NCI-H226 (cell line): ENCODE measurements around the gene ATAD5.
"Not testable (repeated sequence)": the region's sequence is repeated elsewhere in the genome, so short reads cannot be mapped to it uniquely, and the experiment has no call there.

Experiments
- DNase-seq: peaks from one replicate; pipeline ENCODE4 v3.0.0-alpha.2; 2015

ATAD5 gene

GRCh38 chr17:30917050-30917449 lies 85.3 kb downstream of the ATAD5 start:
- DNase-seq, result no peak

- no peak for DNase-seq
Observed at GRCh38 chr17:30920282-30920681, 88.5 kb downstream of the ATAD5 start.

GRCh38 chr17:30920683-30921543 lies 89.1 kb downstream of the ATAD5 start:
- DNase-seq, result no peak

- DNase-seq, result no peak
Observed at GRCh38 chr17:30921544-30922196, 89.9 kb downstream of the ATAD5 start, which contains the start of gene ADAP2. Gene ADAP2, plus strand, starts transcription at chr17:30921945. Its CDS starts 70 bp downstream, at chr17:30922015.

GRCh38 chr17:30922235-30923030 lies 90.7 kb downstream of the ATAD5 start:
- no peak for DNase-seq

- DNase-seq, result no peak
Observed at GRCh38 chr17:30924341-30924740, 92.6 kb downstream of the ATAD5 start.

- no peak for DNase-seq
Observed at GRCh38 chr17:30926516-30926915, 94.8 kb downstream of the ATAD5 start.

- no peak for DNase-seq
Observed at GRCh38 chr17:30927756-30928155, 96.0 kb downstream of the ATAD5 start.

GRCh38 chr17:30928584-30928983 lies 96.8 kb downstream of the ATAD5 start:
- no peak for DNase-seq

- no peak for DNase-seq
Observed at GRCh38 chr17:30929081-30929633, 97.4 kb downstream of the ATAD5 start.

GRCh38 chr17:30929861-30930260 lies 98.1 kb downstream of the ATAD5 start:
- not testable (repeated sequence) for DNase-seq

GRCh38 chr17:30930495-30930894 lies 98.7 kb downstream of the ATAD5 start:
- no peak for DNase-seq

- DNase-seq, result not testable (repeated sequence)
Observed at GRCh38 chr17:30931582-30931981, 99.8 kb downstream of the ATAD5 start.

GRCh38 chr17:30933966-30934365 lies 102.2 kb downstream of the ATAD5 start:
- no peak for DNase-seq

GRCh38 chr17:30939051-30939689 lies 107.4 kb downstream of the ATAD5 start:
- DNase-seq, result no peak

- peak; percentile 15 for DNase-seq
Observed at GRCh38 chr17:30942308-30943079, 110.7 kb downstream of the ATAD5 start.
